Activated naive CD4-positive, alpha-beta T cell treated with anti-CD3 and anti-CD28 coated beads, Interleukin-2, amount 10 ng/mL, durations not matched to agents 7 days and 5 days (primary cell): ENCODE measurements around the gene EXOC3.

Experiments used
- CTCF ChIA-PET: fragments of 350-600 bp; sonication (Branson Sonifier 250); formaldehyde crosslinking; loops from one replicate; lab custom pipeline; 2021; ENCODE audit warnings: antibody characterized with exemption; lab: Charles Lee
- DNase-seq: peaks from one replicate; pipeline ENCODE4 v3.0.0-alpha.2; 2020
- H3K27ac Mint-ChIP-seq: one replicate; pipeline ENCODE4 v1.8.0; 2021; ENCODE audit warnings: mild to moderate bottlenecking, moderate library complexity, mixed read lengths
- H3K27me3 Mint-ChIP-seq: one replicate; pipeline ENCODE4 v1.8.0; 2021; ENCODE audit warnings: mild to moderate bottlenecking, mixed read lengths
- H3K36me3 Mint-ChIP-seq: one replicate; pipeline ENCODE4 v1.8.0; 2021; ENCODE audit warnings: mixed read lengths
- H3K4me1 Mint-ChIP-seq: one replicate; pipeline ENCODE4 v1.8.0; 2021; ENCODE audit warnings: mixed read lengths
- H3K4me3 Mint-ChIP-seq: one replicate; pipeline ENCODE4 v1.8.0; 2021; ENCODE audit warnings: mild to moderate bottlenecking, moderate library complexity, mixed read lengths
- H3K9me3 Mint-ChIP-seq: one replicate; pipeline ENCODE4 v1.8.0; 2021; ENCODE audit warnings: mixed read lengths

The EXOC3 gene

GRCh38 chr5:417301-418161 is 25.4 kb upstream of the EXOC3 start:
- no peaks in the 10 kb centered on the region for H3K27me3 Mint-ChIP-seq
- no peaks in the 10 kb centered on the region for H3K36me3 Mint-ChIP-seq
- CTCF ChIA-PET, result no interaction called here
- no peak overlapping the region for H3K4me3 Mint-ChIP-seq
- H3K4me1 Mint-ChIP-seq, result peaks cover 8% of the 10 kb centered on the region
- no peaks in the 10 kb centered on the region for H3K9me3 Mint-ChIP-seq
- DNase-seq, result no peak
- H3K27ac Mint-ChIP-seq, result no peak overlapping the region

DNA sequence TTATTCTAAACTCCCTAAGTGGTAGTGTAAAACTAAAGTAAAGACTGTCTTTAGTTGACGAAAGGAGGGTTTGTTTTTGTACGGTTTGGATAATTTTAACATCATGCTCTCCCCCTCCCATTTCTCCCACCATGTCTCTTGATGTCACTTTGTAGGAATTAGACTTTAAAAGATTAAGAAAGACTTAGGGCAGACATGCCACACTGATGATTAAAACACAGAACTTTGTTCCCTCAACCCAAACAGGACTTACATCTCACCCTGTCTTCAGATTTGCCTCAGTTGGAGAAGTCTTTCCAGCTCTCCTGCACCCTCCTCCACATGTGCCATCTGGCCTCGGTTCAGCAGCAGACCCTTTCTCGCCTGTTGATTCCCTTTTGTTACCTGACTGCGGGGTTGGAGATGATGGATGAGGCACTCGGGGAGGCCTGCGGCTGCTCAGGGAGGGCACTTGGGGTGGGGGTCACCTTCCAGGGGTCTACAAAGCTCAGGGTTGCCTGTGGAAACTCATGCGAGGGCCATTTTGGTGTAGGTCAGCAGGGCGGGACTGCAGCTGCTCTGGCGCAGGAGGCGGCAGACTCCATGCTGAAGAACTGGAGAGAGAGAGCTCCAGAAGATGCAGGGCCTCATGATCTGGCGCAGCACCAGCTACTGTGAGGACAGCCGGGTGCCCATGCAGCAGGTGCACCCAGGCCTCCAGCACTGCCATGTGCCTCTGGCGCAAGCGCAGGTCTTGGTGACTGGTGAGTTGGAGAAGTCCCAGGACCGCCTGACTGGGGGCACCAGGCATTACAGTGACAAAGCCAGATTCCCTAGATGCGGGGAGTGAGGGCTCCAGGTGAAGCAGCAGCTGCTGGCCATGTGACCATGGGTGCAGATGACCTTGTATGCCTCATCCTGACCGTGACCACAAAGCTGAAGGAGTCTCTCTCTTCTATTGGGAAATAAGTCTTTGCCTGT is 24.5 kb upstream of the EXOC3 start:
- CTCF ChIA-PET, result no interaction called here
- no peak for DNase-seq
- H3K36me3 Mint-ChIP-seq, result no peaks in the 10 kb centered on the region
- H3K4me1 Mint-ChIP-seq, result peaks cover 12% of the 10 kb centered on the region
- H3K4me3 Mint-ChIP-seq, result no peak overlapping the region
- H3K27ac Mint-ChIP-seq, result no peak overlapping the region
- no peaks in the 10 kb centered on the region for H3K9me3 Mint-ChIP-seq
- no peaks in the 10 kb centered on the region for H3K27me3 Mint-ChIP-seq

DNA sequence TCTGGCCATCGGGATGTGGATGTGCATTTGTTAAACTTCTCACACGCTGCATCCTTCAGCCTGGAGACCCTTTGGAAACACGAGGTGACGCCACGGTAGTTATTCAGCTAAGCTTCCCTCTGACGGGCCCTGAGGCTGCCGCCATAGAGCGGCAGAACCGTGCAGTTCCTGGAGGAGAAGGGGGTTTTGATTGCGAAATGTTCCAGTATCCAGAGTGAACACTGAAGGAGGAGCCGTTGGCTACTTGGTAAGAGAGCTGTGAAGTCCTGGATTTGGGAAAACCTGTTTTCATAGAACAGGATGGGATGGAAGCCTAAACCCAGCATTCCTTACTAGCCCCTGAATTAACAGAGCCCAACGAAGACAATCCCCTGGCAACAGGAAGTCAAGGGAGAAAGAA is 23.0 kb upstream of the EXOC3 start:
- CTCF ChIA-PET, result interaction anchor here (0.5 to 1.3 kb wide), 2 partner anchors 9 to 1187 kb away, joined by 3 read pairs; no protein-coding TSS in a partner anchor
- DNase-seq, result no peak
- Mint-ChIP-seq H3K9me3 (no peaks in the 10 kb centered on the region), H3K4me3 (no peak overlapping the region), H3K27me3 (no peaks in the 10 kb centered on the region), H3K27ac (no peak overlapping the region), H3K36me3 (no peaks in the 10 kb centered on the region), H3K4me1 (peaks cover 17% of the 10 kb centered on the region)

DNA sequence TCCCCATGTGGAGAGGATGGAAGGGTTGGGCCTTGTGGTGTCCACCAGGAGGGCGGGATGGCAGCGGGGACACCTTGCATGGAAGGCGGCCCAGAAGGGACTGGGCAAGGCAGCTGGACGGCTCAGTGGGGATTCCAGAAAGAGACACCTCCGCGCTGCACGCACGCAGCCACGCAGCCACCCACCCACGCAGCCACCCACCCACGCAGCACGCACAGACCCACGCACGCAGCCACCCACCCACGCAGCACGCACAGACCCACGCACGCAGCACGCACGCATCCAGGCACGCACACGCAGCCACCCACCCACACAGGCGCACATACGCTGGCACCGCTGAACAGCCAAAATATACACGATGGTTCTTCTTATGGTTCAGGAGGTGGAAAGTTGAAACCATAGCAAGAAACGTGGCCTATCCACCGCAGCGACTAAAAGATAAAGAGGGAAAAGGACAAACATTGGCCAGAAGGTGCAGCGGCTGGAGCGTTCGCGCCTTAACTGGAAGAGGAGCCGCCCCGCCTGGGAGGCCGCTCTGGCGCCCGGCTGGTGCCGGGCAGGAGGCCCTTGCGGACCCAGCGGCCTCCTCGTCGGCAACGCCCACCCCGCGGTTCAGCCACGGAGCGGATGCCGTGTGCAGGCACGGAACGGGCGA is 22.2 kb upstream of the EXOC3 start:
- Mint-ChIP-seq H3K4me3 (no peak overlapping the region), H3K4me1 (peaks cover 22% of the 10 kb centered on the region), H3K9me3 (no peaks in the 10 kb centered on the region), H3K36me3 (no peaks in the 10 kb centered on the region), H3K27me3 (no peaks in the 10 kb centered on the region), H3K27ac (no peak overlapping the region)
- CTCF ChIA-PET, result interaction anchor here (0.5 to 1.3 kb wide), 2 partner anchors 8 to 1187 kb away, joined by 3 read pairs; no protein-coding TSS in a partner anchor
- no peak for DNase-seq

DNA sequence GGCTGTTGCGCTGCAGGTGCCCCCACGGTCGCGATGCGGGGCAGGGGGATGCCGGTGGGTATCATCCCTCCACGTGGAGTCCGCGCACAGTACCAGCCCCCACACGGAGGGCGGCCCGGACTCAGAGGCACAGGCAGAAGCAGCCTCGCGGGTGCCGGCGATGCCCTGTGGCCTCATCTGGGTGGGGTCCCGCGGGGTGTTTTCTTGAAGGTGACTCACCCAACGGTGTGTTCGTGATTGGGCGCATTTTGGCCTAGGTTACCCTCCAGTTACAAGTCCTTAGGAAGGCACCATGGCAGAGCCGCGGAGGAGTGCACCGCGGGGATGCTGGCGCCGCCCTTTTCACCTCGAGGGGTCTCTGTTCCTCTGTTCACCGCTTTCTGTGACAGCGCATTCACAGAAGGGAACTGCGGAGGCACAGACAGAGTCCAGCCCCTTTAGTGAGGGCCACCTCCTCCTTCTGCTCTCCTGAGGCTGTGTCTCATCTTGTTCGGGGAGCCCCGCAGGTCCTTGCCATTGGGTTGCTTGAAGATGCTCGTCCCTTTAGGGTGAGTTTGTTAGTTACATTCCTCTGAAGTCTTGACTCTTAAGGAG is 21.6 kb upstream of the EXOC3 start:
- Mint-ChIP-seq H3K4me1 (peaks cover 22% of the 10 kb centered on the region), H3K27me3 (no peaks in the 10 kb centered on the region), H3K9me3 (no peaks in the 10 kb centered on the region), H3K27ac (no peak overlapping the region), H3K36me3 (no peaks in the 10 kb centered on the region), H3K4me3 (no peak overlapping the region)
- CTCF ChIA-PET, result no interaction called here
- DNase-seq, result no peak

- no peaks in the 10 kb centered on the region for H3K36me3 Mint-ChIP-seq
- H3K27me3 Mint-ChIP-seq, result no peaks in the 10 kb centered on the region
- no peaks in the 10 kb centered on the region for H3K9me3 Mint-ChIP-seq
- CTCF ChIA-PET, result no interaction called here
- H3K4me1 Mint-ChIP-seq, result peaks cover 22% of the 10 kb centered on the region
- DNase-seq, result no peak
- H3K27ac Mint-ChIP-seq, result no peak overlapping the region
- H3K4me3 Mint-ChIP-seq, result no peak overlapping the region
These were observed 21.1 kb upstream of the EXOC3 start for GRCh38 chr5:421901-422300.

GRCh38 chr5:422323-423232 is 20.4 kb upstream of the EXOC3 start:
- DNase-seq, result no peak
- no peaks in the 10 kb centered on the region for H3K36me3 Mint-ChIP-seq
- H3K27me3 Mint-ChIP-seq, result no peaks in the 10 kb centered on the region
- H3K9me3 Mint-ChIP-seq, result no peaks in the 10 kb centered on the region
- peaks cover 22% of the 10 kb centered on the region for H3K4me1 Mint-ChIP-seq
- CTCF ChIA-PET, result no interaction called here
- H3K4me3 Mint-ChIP-seq, result no peak overlapping the region
- H3K27ac Mint-ChIP-seq, result no peak overlapping the region

- Mint-ChIP-seq H3K4me3 (no peak overlapping the region), H3K27me3 (no peaks in the 10 kb centered on the region), H3K4me1 (peaks cover 22% of the 10 kb centered on the region), H3K9me3 (no peaks in the 10 kb centered on the region), H3K36me3 (no peaks in the 10 kb centered on the region), H3K27ac (no peak overlapping the region)
- no peak for DNase-seq
- CTCF ChIA-PET, result interaction anchor here (3.2 kb wide), 1 partner anchor 105 kb away, joined by 44 read pairs; no protein-coding TSS in a partner anchor
These were observed 19.8 kb upstream of the EXOC3 start for GRCh38 chr5:423233-423565.

- Mint-ChIP-seq H3K27ac (no peak overlapping the region), H3K4me3 (no peak overlapping the region), H3K36me3 (no peaks in the 10 kb centered on the region), H3K9me3 (no peaks in the 10 kb centered on the region), H3K4me1 (peaks cover 22% of the 10 kb centered on the region), H3K27me3 (no peaks in the 10 kb centered on the region)
- DNase-seq, result no peak
- CTCF ChIA-PET, result interaction anchor here (0.6 to 3.2 kb wide), 5 partner anchors 9 to 106 kb away, joined by 3 to 44 read pairs (median 3); no protein-coding TSS in a partner anchor
These were observed 19.2 kb upstream of the EXOC3 start for GRCh38 chr5:423626-424261.

DNA sequence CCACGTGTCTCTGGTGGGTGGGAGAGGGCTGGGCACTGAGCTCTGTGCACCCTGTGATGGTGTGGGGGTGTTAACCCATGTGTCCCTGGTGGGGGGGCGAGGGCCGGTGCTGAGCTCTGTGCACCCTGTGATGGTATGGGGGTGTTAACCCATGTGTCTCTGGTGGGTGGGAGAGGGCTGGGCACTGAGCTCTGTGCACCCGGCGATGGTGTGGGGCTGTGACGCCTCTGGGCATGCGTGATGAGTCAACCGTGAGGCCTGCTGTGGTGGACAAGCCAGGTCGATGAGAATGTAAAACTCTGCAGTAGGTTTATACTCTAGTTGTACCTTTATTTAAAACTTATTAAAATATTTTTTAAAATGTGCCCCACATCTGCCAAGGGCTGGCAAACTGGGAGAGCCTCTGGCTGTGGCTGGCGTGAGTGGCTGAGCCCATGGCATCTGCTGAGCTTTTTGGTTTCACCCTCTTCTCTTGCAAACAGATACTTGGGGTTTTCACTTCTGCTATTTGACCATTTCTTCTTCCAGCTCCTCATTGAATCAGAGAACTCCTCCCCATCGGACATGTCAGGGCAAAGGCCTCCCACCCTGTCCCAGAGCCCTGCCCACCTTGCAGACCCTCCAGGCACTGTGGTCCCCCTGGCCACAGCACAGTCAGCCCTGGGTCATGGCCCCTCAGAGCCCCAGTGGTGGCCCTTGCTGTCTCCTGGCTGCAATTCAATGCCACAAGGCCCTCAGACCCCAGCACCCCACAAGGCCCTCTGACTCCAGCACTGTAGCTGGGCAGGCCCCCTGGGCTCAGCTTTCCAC is 18.5 kb upstream of the EXOC3 start:
- CTCF ChIA-PET, result interaction anchor here (0.6 to 3.2 kb wide), 14 partner anchors 10 to 236 kb away, joined by 3 to 44 read pairs (median 4); partner anchors contain the start of gene AHRR
- H3K36me3 Mint-ChIP-seq, result no peaks in the 10 kb centered on the region
- DNase-seq, result no peak
- no peak overlapping the region for H3K27ac Mint-ChIP-seq
- H3K4me3 Mint-ChIP-seq, result no peak overlapping the region
- H3K9me3 Mint-ChIP-seq, result no peaks in the 10 kb centered on the region
- peaks cover 22% of the 10 kb centered on the region for H3K4me1 Mint-ChIP-seq
- no peaks in the 10 kb centered on the region for H3K27me3 Mint-ChIP-seq

DNA sequence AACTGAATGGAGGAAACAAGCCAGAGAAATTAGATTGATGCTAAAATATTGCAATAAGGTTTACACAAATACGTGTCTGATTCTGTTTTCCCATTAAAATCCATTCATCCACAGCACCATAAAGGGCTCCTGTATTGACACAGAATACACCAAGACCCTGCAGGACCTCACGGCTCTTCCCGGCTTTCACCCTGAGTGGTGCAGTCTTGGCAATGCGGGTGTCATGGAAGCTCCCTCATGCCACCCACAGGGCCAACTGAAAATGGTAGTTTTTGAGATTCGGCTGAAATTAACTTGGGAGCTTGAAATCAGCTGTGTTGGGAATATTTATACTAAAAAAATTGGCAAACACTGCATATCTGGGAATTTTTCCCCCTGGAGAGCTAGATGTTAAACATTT is 17.3 kb upstream of the EXOC3 start:
- H3K4me1 Mint-ChIP-seq, result peaks cover 25% of the 10 kb centered on the region

More for the DNA sequence above, 17.3 kb upstream of the EXOC3 start:
- H3K27me3 Mint-ChIP-seq, result no peaks in the 10 kb centered on the region
- CTCF ChIA-PET, result interaction anchor here (0.7 to 3.2 kb wide), 16 partner anchors 12 to 237 kb away, joined by 3 to 44 read pairs (median 4); partner anchors contain the start of genes AHRR and LRRC14B
- no peaks in the 10 kb centered on the region for H3K9me3 Mint-ChIP-seq
- no peak overlapping the region for H3K4me3 Mint-ChIP-seq
- H3K27ac Mint-ChIP-seq, result no peak overlapping the region
- no peaks in the 10 kb centered on the region for H3K36me3 Mint-ChIP-seq
- peak; percentile 55 for DNase-seq
